Measurements from ENCODE around the gene CREB3L4. TPM values are rescaled to one million over a fixed set of nuclear protein-coding genes. Genes with fewer than 3 reads are reported as not detected.

CREB3L4 gene
- total and polyA plus RNA-seq, 2 donors (not counting 3 experiments of a cell fraction or from before 2014, with no cell fraction given), result 8.1 to 12.1 TPM

- Histone ChIP-seq H3K79me2 (ENCODE audit: control insufficient read depth, insufficient read depth, low read length) (peaks cover 16% of the 10 kb centered on the region), H3K36me3 (ENCODE audit: control insufficient read depth in 2 of 2, extremely low read depth in 1 of 2, insufficient read depth in 2 of 2, low read length in 2 of 2) (peaks cover 2 to 37% of the 10 kb centered on the region in 2 experiments), H3K27me3 (ENCODE audit: control insufficient read depth in 2 of 2, insufficient read depth in 2 of 2, low read length in 2 of 2) (no peaks in the 10 kb centered on the region), H3K9ac (replicated peaks; ENCODE audit: extremely low read depth, insufficient read depth, low read length) (peak overlapping the region; percentile 84), H3K9me1 (replicated peaks; ENCODE audit: control insufficient read depth, extremely low read depth, insufficient read depth, low read length) (no peaks in the 10 kb centered on the region), H4K20me1 (replicated peaks; ENCODE audit: control insufficient read depth, extremely low read depth, insufficient read depth, low read length) (no peaks in the 10 kb centered on the region), H2AFZ (ENCODE audit: low read depth, low read length) (peak overlapping the region; percentile 8), H3K4me3 (replicated peaks in 1 of 3; ENCODE audit: insufficient read depth in 1 of 3, low read depth in 1 of 3, low read length in 3 of 3) (peak overlapping the region; percentile 42 to 88 (median 73)), H3K4me2 (ENCODE audit: insufficient read depth, low read length) (peak overlapping the region; percentile 73), H3K9me3 (replicated peaks; ENCODE audit: control insufficient read depth, insufficient read depth, low read length) (no peaks in the 10 kb centered on the region), H3K4me1 (ENCODE audit: control insufficient read depth, extremely low read depth, insufficient read depth, low read length) (peaks cover 9% of the 10 kb centered on the region), H3K27ac (ENCODE audit: insufficient read depth, low read depth, low read length) (peak overlapping the region; percentile 63)
- CTCF ChIA-PET, result interaction anchor here (1.0 to 5.3 kb wide), 12 partner anchors 13 to 162 kb away, joined by 3 to 65 read pairs (median 18); partner anchors contain the start of genes CREB3L4, CRTC2, JTB and SLC39A1
- DNase-seq (ENCODE audit: low read depth, low spot score) (peak; percentile 35), FAIRE-seq (no peak)
- intact Hi-C loops (cut with micrococcal nuclease) (no loop called here), dilution Hi-C loops (cut with MboI; ENCODE audit: extremely low pct_ligation_motif_present, low sequenced_read_pairs) (no loop called here)
- POLR2A ChIA-PET, result interaction anchor here (1.0 to 1.3 kb wide), 2 partner anchors 18 to 22 kb away, joined by 3 to 4 read pairs; partner anchors contain the start of gene SLC39A1
- TSS peak; percentile 25 for BruUV-seq (replicated peaks)
- TF ChIP-seq MAX (IDR thresholded peaks at IDR 0.05; ENCODE audit: insufficient read depth, insufficient read length), result no peak
Observed at GRCh38 chr1:153945131-153945794, 22.4 kb upstream of the CREB3L4 start.

DNA sequence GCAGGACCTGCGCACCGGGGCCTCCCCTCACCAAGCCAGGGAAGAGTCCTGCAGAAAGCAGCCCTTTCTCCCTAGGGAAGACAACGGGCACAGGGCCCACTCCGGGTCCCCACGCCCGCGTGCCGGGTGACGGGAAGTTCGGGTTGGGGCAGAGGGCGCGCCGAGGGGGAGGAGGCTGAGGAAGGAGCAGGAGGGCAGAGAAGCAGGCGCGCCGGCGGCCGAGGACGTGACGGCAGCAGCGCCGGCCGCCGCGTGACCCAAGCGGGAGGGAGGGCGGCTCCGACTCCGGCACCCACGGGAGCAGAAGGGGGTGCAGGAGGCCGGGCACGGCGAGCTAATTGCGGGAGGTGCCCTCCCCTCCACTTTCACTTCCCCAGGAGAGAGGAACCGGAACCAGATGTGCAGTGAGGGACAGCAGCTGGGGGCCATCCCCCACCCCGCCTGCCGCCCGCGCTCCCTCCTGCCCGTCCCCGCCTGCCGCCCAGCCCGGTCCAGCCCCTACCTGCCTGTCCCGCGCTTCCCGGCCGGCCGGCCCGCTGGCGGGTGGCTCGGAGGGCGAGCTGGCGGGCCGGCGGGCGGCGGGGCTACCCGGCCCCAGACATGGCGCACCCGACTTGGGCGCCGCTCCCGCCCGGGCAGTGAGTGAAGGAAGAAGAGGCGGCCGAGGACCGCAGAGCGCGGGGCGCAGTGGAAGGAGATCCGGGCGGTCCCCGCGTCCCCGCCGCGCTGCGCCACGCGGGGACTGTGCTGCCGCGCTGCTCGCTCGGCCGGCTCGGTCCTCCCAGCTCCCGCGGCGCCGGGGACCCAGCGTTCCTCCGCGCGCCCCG lies 21.7 kb upstream of the CREB3L4 start:
- dilution Hi-C loops (cut with MboI; ENCODE audit: extremely low pct_ligation_motif_present, low sequenced_read_pairs) (no loop called here), intact Hi-C loops (cut with micrococcal nuclease) (loop anchor here (1.0 to 2.0 kb wide), 9 partner anchors 12 to 269 kb away; partner anchors contain the start of genes CRTC2, RAB13 and SLC39A1)
- peak overlapping the region; percentile 42 to 88 (median 73) for H3K4me3 ChIP-seq (replicated peaks in 1 of 3; ENCODE audit: insufficient read depth in 1 of 3, low read depth in 1 of 3, low read length in 3 of 3)
- POLR2A ChIA-PET, result interaction anchor here (0.7 to 1.3 kb wide), 5 partner anchors 13 to 44 kb away, joined by 3 to 5 read pairs (median 4); partner anchors contain the start of genes GATAD2B and SLC39A1
- H3K9me1 ChIP-seq (replicated peaks; ENCODE audit: control insufficient read depth, extremely low read depth, insufficient read depth, low read length), result no peaks in the 10 kb centered on the region
- peak overlapping the region; percentile 84 for H3K9ac ChIP-seq (replicated peaks; ENCODE audit: extremely low read depth, insufficient read depth, low read length)
- BruUV-seq (replicated peaks), result TSS peak; percentile 56
- TF ChIP-seq POLR2AphosphoS5 (IDR thresholded peaks at IDR 0.05; ENCODE audit: insufficient read depth, low read depth, low read length), result peak; percentile 57
- TF ChIP-seq CTCF (IDR thresholded peaks at IDR 0.05; ENCODE audit: extremely low read depth in 1 of 2, insufficient read depth in 1 of 2, low read depth in 1 of 2, low read length in 2 of 2), result no peak
- no peak for TF ChIP-seq EZH2 (IDR thresholded peaks at IDR 0.05; ENCODE audit: borderline replicate concordance, low read depth, low read length, severe bottlenecking)
- no peak for TF ChIP-seq JUN (IDR thresholded peaks at IDR 0.05; ENCODE audit: borderline replicate concordance, insufficient read depth, insufficient read length, low read depth)
- no peak for TF ChIP-seq FOS (IDR thresholded peaks at IDR 0.05; ENCODE audit: borderline replicate concordance, insufficient read depth, low read length)
- TF ChIP-seq MAX (IDR thresholded peaks at IDR 0.05; ENCODE audit: insufficient read depth, insufficient read length), result peak; percentile 26
- peak; percentile 69 for TF ChIP-seq POLR2A (IDR thresholded peaks at IDR 0.05; ENCODE audit: low read depth, low read length)
- no peak for TF ChIP-seq GATA2 (IDR thresholded peaks at IDR 0.05; ENCODE audit: insufficient read depth, insufficient read length, low read depth, low read length)
- peak; percentile 6 for TF ChIP-seq MYC (IDR thresholded peaks at IDR 0.05; ENCODE audit: low read depth, low read length)
- H4K20me1 ChIP-seq (replicated peaks; ENCODE audit: control insufficient read depth, extremely low read depth, insufficient read depth, low read length), result no peaks in the 10 kb centered on the region
- H3K27ac ChIP-seq (ENCODE audit: insufficient read depth, low read depth, low read length), result peak overlapping the region; percentile 63
- DNase-seq (ENCODE audit: low read depth, low spot score) (peak; percentile 77), FAIRE-seq (peak; percentile 82)
- H3K79me2 ChIP-seq (ENCODE audit: control insufficient read depth, insufficient read depth, low read length), result peaks cover 16% of the 10 kb centered on the region
- H3K27me3 ChIP-seq (ENCODE audit: control insufficient read depth in 2 of 2, insufficient read depth in 2 of 2, low read length in 2 of 2), result no peaks in the 10 kb centered on the region
- CTCF ChIA-PET, result interaction anchor here (0.7 to 5.3 kb wide), 23 partner anchors 8 to 162 kb away, joined by 3 to 65 read pairs (median 8); partner anchors contain the start of genes CREB3L4, CRTC2, GATAD2B and JTB
- peak overlapping the region; percentile 5 for H2AFZ ChIP-seq (ENCODE audit: low read depth, low read length)
- peaks cover 2 to 34% of the 10 kb centered on the region in 2 experiments for H3K36me3 ChIP-seq (ENCODE audit: control insufficient read depth in 2 of 2, extremely low read depth in 1 of 2, insufficient read depth in 2 of 2, low read length in 2 of 2)
- no peaks in the 10 kb centered on the region for H3K9me3 ChIP-seq (replicated peaks; ENCODE audit: control insufficient read depth, insufficient read depth, low read length)
- H3K4me1 ChIP-seq (ENCODE audit: control insufficient read depth, extremely low read depth, insufficient read depth, low read length), result peaks cover 9% of the 10 kb centered on the region
- H3K4me2 ChIP-seq (ENCODE audit: insufficient read depth, low read length), result peak overlapping the region; percentile 73

Measured in endothelial cell of umbilical vein (primary cell).